A549 (cell line): ENCODE measurements around the gene RAB17.

Source experiments
- CEBPB ChIP-seq, 2 experiments: fragments of >200 bp in 1 of 2; sonication (Bioruptor Twin) in 1 of 2; formaldehyde crosslinking in 1 of 2; IDR thresholded peaks; 2 replicates each; pipeline ENCODE4 v1.6.1; 2012 to 2016
- CTCF ChIP-seq: fragments of >200 bp; sonication (Bioruptor Twin); formaldehyde crosslinking; IDR thresholded peaks from 3 replicates; pipeline ENCODE4 v1.5.1; 2016
- POLR2A ChIP-seq: IDR thresholded peaks from 2 replicates; pipeline ENCODE4 v1.6.1; 2012; ENCODE audit warnings: mild to moderate bottlenecking, low read length

DNA sequence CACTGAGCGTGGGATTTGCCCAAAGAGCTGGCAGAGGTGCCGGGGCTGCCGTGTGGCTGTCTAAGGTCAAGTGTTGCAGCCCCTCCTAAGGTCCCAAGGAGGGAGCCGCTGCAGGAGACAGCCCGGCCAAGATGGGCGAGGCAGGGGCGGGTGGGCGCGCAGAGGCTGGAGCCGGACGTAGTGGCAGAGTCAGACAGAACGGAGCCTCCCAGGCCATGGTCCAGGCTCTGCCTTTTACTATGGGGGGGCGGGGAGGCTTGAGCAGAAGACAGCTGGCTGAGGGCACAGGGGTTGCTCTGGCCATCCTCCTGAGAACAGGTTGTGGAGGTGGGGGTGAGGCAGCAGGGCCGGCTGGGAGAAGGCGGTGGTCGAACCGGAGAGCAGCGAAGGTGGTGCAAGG is 51.6 kb downstream of the RAB17 start:
- no peak for TF ChIP-seq POLR2A
- no peak for TF ChIP-seq CEBPB (IDR thresholded peaks at IDR 0.05)
- no peak for TF ChIP-seq CTCF
